GM12873 (cell line): Measurements from ENCODE around the gene CHRNB2.

ENCODE experiments used
- TF ChIP-seq, protein P1 (sequence below): IDR thresholded peaks from 2 replicates; pipeline ENCODE4 v1.5.1; 2012; ENCODE audit warnings: low read depth, mild to moderate bottlenecking, moderate library complexity, low read length, control low read depth; ENCODE audit not compliant: insufficient read depth; ENCODE audit errors: missing control alignments

Gene CHRNB2

DNA sequence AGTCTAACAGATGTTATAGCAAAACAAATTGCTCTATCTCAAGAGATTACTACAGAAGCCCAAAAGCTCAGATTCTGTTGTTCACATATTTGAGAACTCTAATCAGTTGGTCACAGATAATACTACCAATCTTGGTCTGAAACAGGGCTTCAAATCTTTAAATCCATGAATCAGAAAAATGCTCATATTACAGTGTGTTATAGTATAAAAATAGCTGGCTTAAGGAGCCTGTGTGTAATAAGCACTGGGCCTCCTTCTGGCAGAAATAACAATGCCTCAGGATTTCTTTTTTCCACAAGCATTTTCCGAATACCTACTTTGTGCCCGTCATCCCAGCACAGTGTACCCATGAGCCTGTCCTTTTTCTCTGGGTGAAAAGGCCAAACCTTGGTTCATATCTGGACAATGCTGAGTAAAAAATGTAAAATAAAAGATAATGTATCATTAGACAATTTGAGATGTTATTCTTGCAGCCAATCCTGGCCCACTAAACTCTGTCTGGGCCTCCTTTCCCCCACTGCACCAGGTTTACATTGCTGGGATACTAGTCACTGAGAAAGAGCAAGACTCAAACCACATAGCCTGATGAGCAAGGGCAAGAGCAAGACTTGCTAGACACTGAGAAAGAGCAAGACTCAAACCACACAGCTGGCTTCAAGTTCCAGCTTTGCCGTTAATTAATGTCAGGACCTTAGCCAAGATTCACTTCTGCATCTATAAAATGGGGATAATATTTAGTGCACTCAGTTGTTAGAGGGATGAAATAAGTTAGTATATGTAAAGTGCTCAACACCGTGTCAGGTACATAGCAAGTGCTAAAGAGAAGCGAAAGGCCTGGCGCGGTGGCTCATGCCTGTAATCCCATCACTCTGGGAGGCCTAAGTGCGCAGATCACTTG is 57.4 kb downstream of the CHRNB2 start:
- TF ChIP-seq, protein P1, sequence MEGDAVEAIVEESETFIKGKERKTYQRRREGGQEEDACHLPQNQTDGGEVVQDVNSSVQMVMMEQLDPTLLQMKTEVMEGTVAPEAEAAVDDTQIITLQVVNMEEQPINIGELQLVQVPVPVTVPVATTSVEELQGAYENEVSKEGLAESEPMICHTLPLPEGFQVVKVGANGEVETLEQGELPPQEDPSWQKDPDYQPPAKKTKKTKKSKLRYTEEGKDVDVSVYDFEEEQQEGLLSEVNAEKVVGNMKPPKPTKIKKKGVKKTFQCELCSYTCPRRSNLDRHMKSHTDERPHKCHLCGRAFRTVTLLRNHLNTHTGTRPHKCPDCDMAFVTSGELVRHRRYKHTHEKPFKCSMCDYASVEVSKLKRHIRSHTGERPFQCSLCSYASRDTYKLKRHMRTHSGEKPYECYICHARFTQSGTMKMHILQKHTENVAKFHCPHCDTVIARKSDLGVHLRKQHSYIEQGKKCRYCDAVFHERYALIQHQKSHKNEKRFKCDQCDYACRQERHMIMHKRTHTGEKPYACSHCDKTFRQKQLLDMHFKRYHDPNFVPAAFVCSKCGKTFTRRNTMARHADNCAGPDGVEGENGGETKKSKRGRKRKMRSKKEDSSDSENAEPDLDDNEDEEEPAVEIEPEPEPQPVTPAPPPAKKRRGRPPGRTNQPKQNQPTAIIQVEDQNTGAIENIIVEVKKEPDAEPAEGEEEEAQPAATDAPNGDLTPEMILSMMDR = no peak

DNA sequence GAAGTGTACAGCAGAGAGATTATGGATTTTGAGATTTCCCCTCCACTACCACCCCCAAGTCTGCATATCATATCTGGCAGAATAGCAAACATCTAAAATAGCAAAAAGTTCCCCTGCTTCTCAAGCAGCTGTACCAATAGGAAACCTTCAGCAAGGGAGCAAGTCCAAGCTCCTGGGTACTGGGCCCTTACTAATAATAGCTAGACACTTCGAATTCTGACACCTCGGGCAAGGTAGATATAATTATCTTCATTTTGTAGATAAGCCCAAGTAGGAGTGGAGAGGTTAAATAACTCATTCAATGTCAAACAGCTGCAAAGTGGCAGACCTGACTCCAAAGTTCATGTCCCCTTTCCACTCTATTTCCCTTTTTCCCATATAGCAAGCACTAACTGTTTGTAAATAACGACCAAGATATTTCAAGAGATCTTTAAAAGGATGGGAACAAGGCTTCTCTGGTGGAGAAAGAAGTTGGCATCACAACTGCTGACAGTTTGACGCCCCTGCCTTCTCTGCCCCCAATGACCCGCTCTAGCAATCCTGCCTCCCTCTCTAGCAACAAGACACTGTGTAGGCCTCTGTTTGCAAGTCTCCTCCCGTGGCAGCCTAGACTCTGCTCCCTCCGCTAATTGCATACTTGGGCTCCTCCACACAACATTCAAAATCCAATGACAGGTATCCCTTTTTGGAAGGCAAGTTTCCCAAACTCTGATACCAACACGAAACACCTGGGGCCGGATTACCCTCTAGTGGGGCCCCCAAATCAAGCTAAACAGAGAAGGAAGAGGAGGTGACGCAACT is 59.1 kb downstream of the CHRNB2 start:
- TF ChIP-seq, protein P1 = no peak

DNA sequence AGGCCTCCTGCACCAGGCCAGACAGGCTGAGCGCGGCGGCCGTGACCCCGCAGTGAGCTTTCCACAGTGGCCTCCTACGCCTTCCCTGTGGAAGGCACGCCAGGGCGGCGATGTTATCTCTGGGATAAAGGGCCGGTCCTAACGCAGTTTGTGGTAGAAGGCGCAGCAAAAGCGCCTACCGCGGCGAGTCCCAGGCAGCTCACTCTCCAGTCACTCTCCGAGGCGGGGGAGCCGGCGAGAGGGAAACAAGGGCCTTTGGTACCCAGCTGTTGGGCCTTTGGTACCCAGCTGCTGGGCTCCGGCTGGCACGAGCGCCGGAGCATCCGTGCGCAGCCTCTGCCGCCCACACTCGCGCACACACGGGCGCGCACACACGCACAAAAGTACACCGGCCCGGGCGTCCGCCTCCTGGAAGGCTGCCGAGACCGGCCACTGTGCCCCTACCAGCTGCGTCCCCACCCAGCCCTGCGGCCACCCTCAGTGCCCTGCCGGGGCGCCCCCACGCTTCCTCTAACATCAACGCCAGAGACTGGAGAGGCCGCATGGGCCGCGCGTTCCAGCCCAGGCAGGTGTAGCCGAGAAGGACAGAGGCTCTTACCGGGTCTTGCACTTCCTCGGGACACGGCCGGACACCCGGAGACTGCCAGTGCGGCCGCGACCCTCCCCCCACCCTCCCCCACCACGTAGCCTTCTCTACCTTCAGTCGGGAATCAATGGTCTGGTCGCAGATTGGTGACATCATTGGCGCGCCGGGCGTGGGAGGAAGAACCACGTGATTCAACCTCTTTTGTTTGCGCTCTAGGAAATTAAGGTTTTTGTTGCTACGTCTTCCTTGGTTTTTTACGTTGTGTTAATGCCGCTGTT is 59.9 kb downstream of the CHRNB2 start:
- TF ChIP-seq, protein P1 = no peak

DNA sequence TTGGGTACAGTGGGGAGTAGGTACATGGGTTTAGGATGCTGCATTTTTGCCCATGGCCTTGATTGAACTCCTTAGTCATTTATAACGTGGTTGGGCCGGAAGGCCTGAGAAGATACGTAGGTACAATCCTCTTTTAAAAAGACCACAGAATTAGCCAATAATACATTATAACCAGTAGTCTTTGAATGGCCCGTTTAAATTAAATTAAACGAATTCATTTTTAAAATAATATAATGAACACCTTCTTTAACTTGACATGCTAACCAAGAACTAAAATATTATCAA is 60.5 kb downstream of the CHRNB2 start:
- TF ChIP-seq, protein P1 = no peak

DNA sequence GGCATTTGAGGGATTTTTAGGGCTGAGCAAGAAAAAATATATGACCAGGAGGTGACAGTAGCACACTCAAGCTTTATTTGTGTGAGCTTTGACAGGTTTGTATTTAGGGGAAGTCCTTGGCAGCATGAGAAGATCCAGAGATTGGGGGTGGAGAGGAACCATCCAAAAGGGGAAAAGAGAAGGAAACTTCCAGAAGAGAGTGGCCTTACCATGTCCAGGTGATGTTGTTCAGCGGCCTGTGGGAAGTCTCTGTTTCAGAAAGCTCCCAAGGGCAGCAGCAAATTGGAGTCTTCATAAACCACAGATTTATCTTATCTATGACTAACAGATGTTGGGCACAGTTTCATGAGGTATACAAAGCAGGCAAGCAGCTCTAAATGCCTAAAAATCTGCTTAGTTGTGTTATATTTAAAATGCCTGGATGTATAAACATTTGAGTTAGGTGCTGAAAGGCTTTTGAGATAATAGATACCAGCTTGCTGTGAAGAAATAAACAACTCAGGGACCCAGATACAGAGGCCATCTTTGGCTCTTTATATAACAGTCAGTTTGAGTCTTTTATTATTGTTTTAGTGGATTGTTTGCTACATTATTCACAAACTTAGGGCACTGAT is 61.6 kb downstream of the CHRNB2 start:
- TF ChIP-seq, protein P1 = no peak
